GM10248 (cell line): ENCODE measurements around the gene SHPK.

Experiments used
- CTCF ChIA-PET: fragments of 300-600 bp; sonication (Branson Sonifier 250); formaldehyde crosslinking; extraction: SDS; loops from one replicate; lab custom pipeline; 2021; ENCODE audit warnings: antibody characterized with exemption; lab: Yijun Ruan, JAX
- POLR2A ChIA-PET: fragments of 350-650 bp; sonication (Branson Sonifier 250); formaldehyde crosslinking; extraction: SDS; loops from one replicate; lab custom pipeline; 2020; ENCODE audit warnings: antibody characterized with exemption; lab: Yijun Ruan, JAX
- DNase-seq: peaks from one replicate; pipeline ENCODE4 v3.0.0; 2012; ENCODE audit errors: extremely low spot score
- CTCF ChIP-seq: IDR thresholded peaks from 2 replicates; pipeline ENCODE4 v1.5.1; 2012; ENCODE audit warnings: mild to moderate bottlenecking, low read depth; ENCODE audit errors: extremely low read depth, missing control alignments, control extremely low read depth

Gene SHPK

GRCh38 chr17:3621146-3621720 lies 14.8 kb downstream of the SHPK start:
- DNase-seq: no peak
- CTCF ChIA-PET: interaction anchor here (1.0 to 1.5 kb wide), 3 partner anchors 11 to 30 kb away, joined by 3 to 10 read pairs (median 3); no protein-coding TSS in a partner anchor
- POLR2A ChIA-PET: interaction anchor here (0.6 kb wide), 1 partner anchor 113 kb away, joined by 19 read pairs; no protein-coding TSS in a partner anchor
- TF ChIP-seq CTCF: no peak

GRCh38 chr17:3615160-3615870 lies 20.7 kb downstream of the SHPK start:
- ChIA-PET POLR2A (no interaction called here), CTCF (interaction anchor here (1.4 kb wide), 1 partner anchor 12 kb away, joined by 4 read pairs; no protein-coding TSS in a partner anchor)
- no peak for TF ChIP-seq CTCF
- no peak for DNase-seq

- ChIA-PET CTCF (interaction anchor here (1.8 kb wide), 1 partner anchor 10 kb away, joined by 6 read pairs; no protein-coding TSS in a partner anchor), POLR2A (no interaction called here)
- TF ChIP-seq CTCF: no peak
- no peak for DNase-seq
Measured at GRCh38 chr17:3613124-3613523, 22.9 kb downstream of the SHPK start.

- POLR2A ChIA-PET: no interaction called here
- no peak for DNase-seq
- TF ChIP-seq CTCF: no peak
- CTCF ChIA-PET: interaction anchor here (1.0 to 2.4 kb wide), 2 partner anchors 9 to 10 kb away, joined by 3 to 12 read pairs; no protein-coding TSS in a partner anchor
Measured at GRCh38 chr17:3610523-3610922, 25.5 kb downstream of the SHPK start.

- no peak for TF ChIP-seq CTCF
- ChIA-PET POLR2A (no interaction called here), CTCF (interaction anchor here (1.0 to 2.4 kb wide), 2 partner anchors 8 to 11 kb away, joined by 3 to 12 read pairs; no protein-coding TSS in a partner anchor)
- no peak for DNase-seq
Measured at GRCh38 chr17:3609689-3610088, 26.4 kb downstream of the SHPK start.

- TF ChIP-seq CTCF: no peak
- ChIA-PET CTCF (interaction anchor here (1.5 to 4.6 kb wide), 5 partner anchors 9 to 50 kb away, joined by 3 to 37 read pairs (median 7); no protein-coding TSS in a partner anchor), POLR2A (no interaction called here)
- no peak for DNase-seq
Measured at GRCh38 chr17:3603870-3604259, 32.2 kb downstream of the SHPK start.
